ENCODE results near the gene CH25H. TPM values are rescaled to one million over a fixed set of nuclear protein-coding genes. Genes with fewer than 3 reads are reported as not detected.
"Not testable (repeated sequence)": the region's sequence is repeated elsewhere in the genome, so short reads cannot be mapped to it uniquely, and the experiment has no call there.

CH25H gene
- polyA plus RNA-seq, result 10 to 100 TPM in 2 of 3 donors, under 1 TPM in 1; 0.47 to 20.7 (median 12.0) TPM

GRCh38 chr10:89207181-89207800 lies at the start of gene CH25H:
Gene CH25H, minus strand, starts transcription at chr10:89207317. Its CDS starts 25 bp downstream, at chr10:89207292.
- WGBS, 3 donors, result 0 to 3% (median 1%) methylated on average over 28 of the region's 28 CpGs
- no peak within 1 kb of the TSS for H3K27ac ChIP-seq (ENCODE audit: low read depth, low read length)

- H3K27ac ChIP-seq (ENCODE audit: low read depth, low read length), result no peak overlapping the region
- 67 to 78% (median 76%) methylated on average over 3 of the region's 3 CpGs for WGBS, 3 donors
Observed at GRCh38 chr10:89256340-89256739, 49.2 kb upstream of the CH25H start.

- no peak overlapping the region for H3K27ac ChIP-seq (ENCODE audit: low read depth, low read length)
Observed at GRCh38 chr10:89255793-89256192, 48.7 kb upstream of the CH25H start.

- 72 to 89% (median 85%) methylated on average over 2 of the region's 2 CpGs for WGBS, 3 donors
- not testable (repeated sequence) for H3K27ac ChIP-seq (ENCODE audit: low read depth, low read length)
Observed at GRCh38 chr10:89255091-89255579, 48.0 kb upstream of the CH25H start.

- no peak overlapping the region for H3K27ac ChIP-seq (ENCODE audit: low read depth, low read length)
Observed at GRCh38 chr10:89252225-89252585, 45.1 kb upstream of the CH25H start.

GRCh38 chr10:89251409-89252224 lies 44.5 kb upstream of the CH25H start, which contains the start of gene LIPA:
Gene LIPA, minus strand, starts transcription at chr10:89251775. Its CDS starts 4,127 bp downstream, at chr10:89247648.
- H3K27ac ChIP-seq (ENCODE audit: low read depth, low read length), result no peak within 1 kb of the TSS
- WGBS, 3 donors, result 0 to 1% (median 0%) methylated on average over 53 of the region's 53 CpGs

More at GRCh38 chr10:89252225-89252585, 45.1 kb upstream of the CH25H start:
- WGBS, 3 donors, result 91 to 94% (median 93%) methylated on average over 2 of the region's 2 CpGs

- H3K27ac ChIP-seq (ENCODE audit: low read depth, low read length), result no peak overlapping the region
- WGBS, 3 donors, result 18 to 24% (median 21%) methylated on average over 13 of the region's 13 CpGs
Observed at GRCh38 chr10:89250865-89251408, 43.8 kb upstream of the CH25H start.

GRCh38 chr10:89248990-89249389 lies 41.9 kb upstream of the CH25H start:
- 65 to 72% (median 68%) methylated on average over 3 of the region's 3 CpGs for WGBS, 3 donors
- no peak overlapping the region for H3K27ac ChIP-seq (ENCODE audit: low read depth, low read length)

- H3K27ac ChIP-seq (ENCODE audit: low read depth, low read length), result not testable (repeated sequence)
- 98 to 100% (median 98%) methylated on average over 2 of the region's 2 CpGs for WGBS, 3 donors
Observed at GRCh38 chr10:89247623-89248022, 40.5 kb upstream of the CH25H start.

- 60 to 70% (median 63%) methylated on average over 4 of the region's 4 CpGs for WGBS, 3 donors
Observed at GRCh38 chr10:89245802-89246201, 38.7 kb upstream of the CH25H start.

GRCh38 chr10:89242840-89243568 lies 35.9 kb upstream of the CH25H start:
- WGBS, 3 donors, result 41 to 57% (median 49%) methylated on average over 8 of the region's 8 CpGs
- no peak overlapping the region for H3K27ac ChIP-seq (ENCODE audit: low read depth, low read length)

More at GRCh38 chr10:89245802-89246201, 38.7 kb upstream of the CH25H start:
- H3K27ac ChIP-seq (ENCODE audit: low read depth, low read length), result no peak overlapping the region

GRCh38 chr10:89242345-89242684 lies 35.2 kb upstream of the CH25H start:
- H3K27ac ChIP-seq (ENCODE audit: low read depth, low read length), result no peak overlapping the region

- no peak overlapping the region for H3K27ac ChIP-seq (ENCODE audit: low read depth, low read length)
- 57 to 83% (median 67%) methylated on average over 3 of the region's 3 CpGs for WGBS, 3 donors
Observed at GRCh38 chr10:89241486-89242344, 34.6 kb upstream of the CH25H start.

GRCh38 chr10:89241026-89241425 lies 33.9 kb upstream of the CH25H start:
- whole genome bisulfite sequencing, 3 donors, result 90 to 95% (median 94%) methylated on average over 3 of the region's 3 CpGs
- H3K27ac ChIP-seq (ENCODE audit: low read depth, low read length), result no peak overlapping the region

GRCh38 chr10:89240519-89240918 lies 33.4 kb upstream of the CH25H start:
- WGBS, 3 donors, result 73 to 84% (median 76%) methylated on average over 3 of the region's 3 CpGs
- H3K27ac ChIP-seq (ENCODE audit: low read depth, low read length), result no peak overlapping the region

- 78 to 93% (median 93%) methylated on average over 5 of the region's 5 CpGs for WGBS, 3 donors
- no peak overlapping the region for H3K27ac ChIP-seq (ENCODE audit: low read depth, low read length)
Observed at GRCh38 chr10:89238956-89239644, 32.0 kb upstream of the CH25H start.

- no peak overlapping the region for H3K27ac ChIP-seq (ENCODE audit: low read depth, low read length)
Observed at GRCh38 chr10:89237849-89238248, 30.7 kb upstream of the CH25H start.

All from adipose tissue (tissue), 3 donors.